Measurements from ENCODE around the gene TPRKB.
"Not testable (repeated sequence)": the region's sequence is repeated elsewhere in the genome, so short reads cannot be mapped to it uniquely, and the experiment has no call there.

The TPRKB gene

GRCh38 chr2:73697606-73698005, 39.5 kb downstream of the TPRKB start:
- Histone ChIP-seq H3K27ac (ENCODE audit: low read length) (no peak overlapping the region), H3K4me3 (ENCODE audit: low read length) (no peak overlapping the region), H3K27me3 (ENCODE audit: insufficient read depth, low read length) (peaks cover 4% of the 10 kb centered on the region; the same call in 1 of the 2 replicates), H3K9me3 (ENCODE audit: insufficient read depth, low read depth, low read length) (peaks cover 31% of the 10 kb centered on the region), H3K36me3 (ENCODE audit: insufficient read depth, low read depth, low read length) (no peaks in the 10 kb centered on the region), H3K4me1 (ENCODE audit: insufficient read depth, low read length) (no peaks in the 10 kb centered on the region), H3K9ac (ENCODE audit: low read depth, low read length) (no peak overlapping the region)

GRCh38 chr2:73696985-73697384, 40.2 kb downstream of the TPRKB start:
- H3K9me3 ChIP-seq (ENCODE audit: insufficient read depth, low read depth, low read length), result peaks cover 31% of the 10 kb centered on the region
- H3K4me1 ChIP-seq (ENCODE audit: insufficient read depth, low read length); H3K36me3 ChIP-seq (ENCODE audit: insufficient read depth, low read depth, low read length); H3K4me3 ChIP-seq (ENCODE audit: low read length); H3K27me3 ChIP-seq (ENCODE audit: insufficient read depth, low read length); H3K27ac ChIP-seq (ENCODE audit: low read length); H3K9ac ChIP-seq (ENCODE audit: low read depth, low read length): not testable (repeated sequence)

DNA sequence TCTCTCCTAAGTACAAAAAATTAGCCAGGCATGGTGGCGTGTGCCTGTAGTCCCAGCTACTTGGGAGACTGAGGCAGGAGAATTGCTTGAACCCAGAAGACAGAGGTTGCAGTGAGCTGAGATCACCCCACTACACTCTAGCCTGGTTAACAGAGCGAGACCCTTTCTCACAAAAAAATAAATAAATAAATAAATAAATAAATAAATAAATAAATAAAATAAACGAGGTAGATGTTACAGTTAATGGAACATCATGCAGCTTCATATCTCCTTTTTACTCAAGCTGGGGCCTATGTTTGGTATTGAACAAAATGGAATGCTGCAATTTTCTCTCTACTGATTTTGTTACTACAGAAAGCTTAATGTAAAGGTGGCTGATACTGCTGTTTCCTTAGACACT, 40.6 kb downstream of the TPRKB start:
- peaks cover 31% of the 10 kb centered on the region for H3K9me3 ChIP-seq (ENCODE audit: insufficient read depth, low read depth, low read length)
- not testable (repeated sequence) for H3K36me3 ChIP-seq (ENCODE audit: insufficient read depth, low read depth, low read length); H3K9ac ChIP-seq (ENCODE audit: low read depth, low read length); H3K4me3 ChIP-seq (ENCODE audit: low read length); H3K4me1 ChIP-seq (ENCODE audit: insufficient read depth, low read length); H3K27me3 ChIP-seq (ENCODE audit: insufficient read depth, low read length); H3K27ac ChIP-seq (ENCODE audit: low read length)

DNA sequence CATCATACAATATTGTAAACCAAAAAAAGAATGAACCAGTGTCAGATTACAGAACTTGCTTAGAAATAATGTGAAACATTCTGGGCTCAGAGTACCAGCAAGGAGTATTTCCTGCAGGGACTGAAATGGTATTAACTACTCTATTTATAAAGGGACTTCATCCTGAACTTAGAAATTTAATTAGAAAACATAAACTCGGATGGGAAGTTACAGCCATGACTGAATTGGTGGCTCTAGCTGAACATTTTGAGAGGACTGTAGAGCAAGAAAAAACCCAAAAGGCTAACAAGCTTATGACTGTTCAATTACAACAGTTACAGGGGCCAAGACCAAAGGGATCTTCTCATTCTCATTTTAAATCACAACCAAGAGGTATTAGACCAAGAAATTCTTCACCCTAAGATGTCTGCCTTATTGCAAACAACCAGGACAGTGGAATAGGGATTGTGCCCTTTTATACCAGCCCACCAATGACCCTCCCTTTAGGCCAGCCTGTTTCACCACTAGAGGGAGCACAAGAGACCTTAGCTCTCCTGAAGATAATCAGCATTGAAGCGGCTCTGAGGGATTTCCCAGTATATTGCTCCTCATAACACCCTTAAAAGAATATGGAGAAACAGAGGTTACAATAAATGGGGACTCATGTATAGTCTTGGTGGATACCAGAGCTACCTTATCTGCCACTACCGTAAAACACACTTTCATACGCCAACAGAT, 46.6 kb downstream of the TPRKB start:
- H3K36me3 ChIP-seq (ENCODE audit: insufficient read depth, low read depth, low read length); H3K9ac ChIP-seq (ENCODE audit: low read depth, low read length); H3K4me1 ChIP-seq (ENCODE audit: insufficient read depth, low read length); H3K4me3 ChIP-seq (ENCODE audit: low read length); H3K9me3 ChIP-seq (ENCODE audit: insufficient read depth, low read depth, low read length); H3K27me3 ChIP-seq (ENCODE audit: insufficient read depth, low read length); H3K27ac ChIP-seq (ENCODE audit: low read length): not testable (repeated sequence)

- H3K27ac ChIP-seq (ENCODE audit: low read length); H3K36me3 ChIP-seq (ENCODE audit: insufficient read depth, low read depth, low read length); H3K27me3 ChIP-seq (ENCODE audit: insufficient read depth, low read length); H3K4me3 ChIP-seq (ENCODE audit: low read length); H3K9ac ChIP-seq (ENCODE audit: low read depth, low read length); H3K4me1 ChIP-seq (ENCODE audit: insufficient read depth, low read length); H3K9me3 ChIP-seq (ENCODE audit: insufficient read depth, low read depth, low read length): not testable (repeated sequence)
Measured at GRCh38 chr2:73688494-73688893, 48.7 kb downstream of the TPRKB start.

DNA sequence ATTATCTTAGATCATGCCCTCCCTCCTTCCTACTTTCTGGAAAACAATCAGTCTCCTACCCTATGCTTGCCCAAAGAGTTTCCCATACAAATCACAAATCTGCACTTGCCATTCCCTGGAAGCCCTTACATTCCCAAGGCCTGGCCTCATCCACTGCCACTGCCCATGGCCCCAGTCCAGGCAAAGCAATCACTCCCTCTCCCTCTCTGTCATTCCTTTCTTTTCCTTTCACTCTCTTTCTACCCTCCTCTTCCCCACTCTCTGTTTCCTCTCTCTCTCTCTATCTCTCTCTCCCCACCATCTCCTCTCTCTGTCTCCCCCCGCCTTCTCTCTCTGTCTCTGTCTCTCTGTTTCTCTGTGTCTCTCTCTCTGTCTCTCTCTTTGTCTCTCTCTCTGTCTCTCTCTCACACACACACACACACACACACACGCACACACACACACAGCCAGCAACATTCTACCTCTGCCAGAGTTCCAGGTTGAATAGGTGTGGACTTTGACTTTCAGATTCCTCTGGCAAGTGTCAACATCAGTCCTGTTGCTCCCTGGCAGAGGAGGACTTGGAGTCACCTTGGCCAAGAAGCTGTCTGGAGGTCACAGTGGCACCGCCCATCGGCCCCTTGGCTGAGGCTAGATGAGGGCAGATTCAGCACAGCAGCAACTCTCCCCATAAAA, 51.2 kb downstream of the TPRKB start:
- no peaks in the 10 kb centered on the region for H3K9me3 ChIP-seq (ENCODE audit: insufficient read depth, low read depth, low read length)
- peaks cover 7% of the 10 kb centered on the region; the same call in 1 of the 2 replicates for H3K27me3 ChIP-seq (ENCODE audit: insufficient read depth, low read length)
- no peak overlapping the region for H3K4me3 ChIP-seq (ENCODE audit: low read length)
- no peaks in the 10 kb centered on the region for H3K4me1 ChIP-seq (ENCODE audit: insufficient read depth, low read length)
- H3K27ac ChIP-seq (ENCODE audit: low read length), result no peak overlapping the region
- H3K36me3 ChIP-seq (ENCODE audit: insufficient read depth, low read depth, low read length), result no peaks in the 10 kb centered on the region
- H3K9ac ChIP-seq (ENCODE audit: low read depth, low read length), result no peak overlapping the region

DNA sequence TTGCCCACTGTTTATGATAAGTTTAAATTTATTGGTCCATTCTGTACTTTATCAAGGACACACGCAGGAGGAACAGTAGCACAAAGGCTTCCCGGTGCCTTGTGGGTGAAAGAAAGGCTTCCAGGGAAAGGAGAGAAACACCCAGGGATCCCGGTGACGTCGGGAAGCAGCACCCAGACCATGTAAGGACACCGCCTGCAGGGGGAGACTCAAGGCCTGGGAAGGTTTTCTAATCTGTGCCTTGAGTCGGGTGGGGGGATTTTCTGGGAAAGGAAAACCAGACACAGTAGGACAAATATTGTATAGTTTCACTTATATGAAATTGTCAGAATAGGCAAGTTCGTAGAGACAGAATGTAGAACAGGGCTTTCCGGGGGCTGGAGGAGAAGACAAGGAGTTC, 52.2 kb downstream of the TPRKB start:
- H3K4me1 ChIP-seq (ENCODE audit: insufficient read depth, low read length); H3K27ac ChIP-seq (ENCODE audit: low read length); H3K27me3 ChIP-seq (ENCODE audit: insufficient read depth, low read length); H3K4me3 ChIP-seq (ENCODE audit: low read length); H3K9me3 ChIP-seq (ENCODE audit: insufficient read depth, low read depth, low read length); H3K9ac ChIP-seq (ENCODE audit: low read depth, low read length); H3K36me3 ChIP-seq (ENCODE audit: insufficient read depth, low read depth, low read length): not testable (repeated sequence)

DNA sequence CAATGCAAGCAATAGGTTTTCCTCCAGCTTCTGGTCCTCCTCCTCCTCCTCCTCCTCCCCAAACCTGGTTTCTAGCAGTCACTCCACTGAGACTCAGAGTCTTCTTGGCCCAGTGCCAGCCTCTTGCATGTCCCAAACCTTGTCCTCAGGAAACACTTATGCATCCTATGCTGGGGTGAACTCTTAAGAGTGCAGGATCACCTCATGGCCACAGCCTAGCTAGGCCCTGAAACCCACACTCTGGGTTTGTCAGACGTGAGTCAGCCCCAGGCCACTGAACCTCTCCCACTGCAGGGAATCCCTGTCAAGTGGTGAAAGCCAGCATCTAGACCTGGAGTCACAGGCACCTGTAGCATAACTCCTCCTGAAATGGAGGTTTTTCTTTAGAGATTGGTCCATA, 52.8 kb downstream of the TPRKB start:
- H3K9ac ChIP-seq (ENCODE audit: low read depth, low read length); H3K27me3 ChIP-seq (ENCODE audit: insufficient read depth, low read length); H3K36me3 ChIP-seq (ENCODE audit: insufficient read depth, low read depth, low read length); H3K4me1 ChIP-seq (ENCODE audit: insufficient read depth, low read length); H3K27ac ChIP-seq (ENCODE audit: low read length); H3K9me3 ChIP-seq (ENCODE audit: insufficient read depth, low read depth, low read length); H3K4me3 ChIP-seq (ENCODE audit: low read length): not testable (repeated sequence)

GRCh38 chr2:73679951-73680571, 57.1 kb downstream of the TPRKB start:
- H3K36me3 ChIP-seq (ENCODE audit: insufficient read depth, low read depth, low read length); H3K4me1 ChIP-seq (ENCODE audit: insufficient read depth, low read length); H3K4me3 ChIP-seq (ENCODE audit: low read length); H3K27me3 ChIP-seq (ENCODE audit: insufficient read depth, low read length); H3K27ac ChIP-seq (ENCODE audit: low read length); H3K9me3 ChIP-seq (ENCODE audit: insufficient read depth, low read depth, low read length); H3K9ac ChIP-seq (ENCODE audit: low read depth, low read length): not testable (repeated sequence)

Measured in iPS-20b (cell line).